ENCODE measurements around the gene CACNA1C. TPM values are rescaled to one million over a fixed set of nuclear protein-coding genes. Genes with fewer than 3 reads are reported as not detected.

Gene CACNA1C
- polyA plus RNA-seq, 4 donors: 0.67 to 2.5 (median 2.0) TPM

- H3K27ac ChIP-seq (ENCODE audit: low read depth in 1 of 3, low read length in 2 of 3): peak overlapping the region in 1 of 3 donors; percentile 2
- DNase-seq (no peak), FAIRE-seq (no peak)
- peaks cover 0 to 4% (median 0%) of the 10 kb centered on the region in 3 donors for H3K4me1 ChIP-seq (ENCODE audit: control insufficient read depth in 3 of 3, insufficient read depth in 2 of 3, low read depth in 1 of 3, low read length in 2 of 3)
- no peaks in the 10 kb centered on the region for H3K36me3 ChIP-seq (ENCODE audit: control insufficient read depth in 3 of 3, insufficient read depth in 2 of 3, low read depth in 1 of 3, low read length in 3 of 3)
- H3K9me3 ChIP-seq (ENCODE audit: control insufficient read depth in 2 of 2, insufficient read depth in 1 of 2, low read depth in 1 of 2, low read length in 1 of 2): no peaks in the 10 kb centered on the region
- peaks cover 0 to 4% (median 0%) of the 10 kb centered on the region in 3 donors for H3K27me3 ChIP-seq (ENCODE audit: control insufficient read depth in 3 of 3, insufficient read depth in 3 of 3, low read length in 3 of 3)
- WGBS, 3 donors: 45 to 51% (median 46%) methylated on average over 4 of the region's 4 CpGs
- H3K4me3 ChIP-seq (ENCODE audit: low read depth in 1 of 3, low read length in 3 of 3): no peak overlapping the region
Observed at GRCh38 chr12:2344885-2345284, 292.1 kb downstream of the CACNA1C start.

- no peaks in the 10 kb centered on the region for H3K9me3 ChIP-seq (ENCODE audit: control insufficient read depth in 2 of 2, insufficient read depth in 1 of 2, low read depth in 1 of 2, low read length in 1 of 2)
- DNase-seq: no peak
- H3K27ac ChIP-seq (ENCODE audit: low read depth in 1 of 3, low read length in 2 of 3): no peak overlapping the region
- H3K4me3 ChIP-seq (ENCODE audit: low read depth in 1 of 3, low read length in 3 of 3): no peak overlapping the region
- H3K27me3 ChIP-seq (ENCODE audit: control insufficient read depth in 3 of 3, insufficient read depth in 3 of 3, low read length in 3 of 3): peaks cover 0 to 4% (median 0%) of the 10 kb centered on the region in 3 donors
- peaks cover 0 to 4% (median 0%) of the 10 kb centered on the region in 3 donors for H3K4me1 ChIP-seq (ENCODE audit: control insufficient read depth in 3 of 3, insufficient read depth in 2 of 3, low read depth in 1 of 3, low read length in 2 of 3)
- WGBS, 3 donors: 71 to 80% (median 75%) methylated on average over 11 of the region's 11 CpGs
- FAIRE-seq: no peak
- no peaks in the 10 kb centered on the region for H3K36me3 ChIP-seq (ENCODE audit: control insufficient read depth in 3 of 3, insufficient read depth in 2 of 3, low read depth in 1 of 3, low read length in 3 of 3)
Observed at GRCh38 chr12:2345902-2346301, 293.1 kb downstream of the CACNA1C start.

GRCh38 chr12:2346416-2346815 lies 293.6 kb downstream of the CACNA1C start:
- Histone ChIP-seq H3K36me3 (ENCODE audit: control insufficient read depth in 3 of 3, insufficient read depth in 2 of 3, low read depth in 1 of 3, low read length in 3 of 3) (no peaks in the 10 kb centered on the region), H3K4me3 (ENCODE audit: low read depth in 1 of 3, low read length in 3 of 3) (no peak overlapping the region), H3K27me3 (ENCODE audit: control insufficient read depth in 3 of 3, insufficient read depth in 3 of 3, low read length in 3 of 3) (peaks cover 0 to 4% (median 0%) of the 10 kb centered on the region in 3 donors), H3K9me3 (ENCODE audit: control insufficient read depth in 2 of 2, insufficient read depth in 1 of 2, low read depth in 1 of 2, low read length in 1 of 2) (no peaks in the 10 kb centered on the region), H3K4me1 (ENCODE audit: control insufficient read depth in 3 of 3, insufficient read depth in 2 of 3, low read depth in 1 of 3, low read length in 2 of 3) (peaks cover 0 to 4% (median 0%) of the 10 kb centered on the region in 3 donors), H3K27ac (ENCODE audit: low read depth in 1 of 3, low read length in 2 of 3) (no peak overlapping the region)
- WGBS, 3 donors: 73 to 88% (median 86%) methylated on average over 5 of the region's 5 CpGs
- DNase-seq (no peak), FAIRE-seq (no peak)

- Histone ChIP-seq H3K9me3 (ENCODE audit: control insufficient read depth in 2 of 2, insufficient read depth in 1 of 2, low read depth in 1 of 2, low read length in 1 of 2) (no peaks in the 10 kb centered on the region), H3K4me3 (ENCODE audit: low read depth in 1 of 3, low read length in 3 of 3) (no peak overlapping the region), H3K36me3 (ENCODE audit: control insufficient read depth in 3 of 3, insufficient read depth in 2 of 3, low read depth in 1 of 3, low read length in 3 of 3) (no peaks in the 10 kb centered on the region), H3K27ac (ENCODE audit: low read depth in 1 of 3, low read length in 2 of 3) (no peak overlapping the region), H3K27me3 (ENCODE audit: control insufficient read depth in 3 of 3, insufficient read depth in 3 of 3, low read length in 3 of 3) (peaks cover 0 to 4% (median 0%) of the 10 kb centered on the region in 3 donors), H3K4me1 (ENCODE audit: control insufficient read depth in 3 of 3, insufficient read depth in 2 of 3, low read depth in 1 of 3, low read length in 2 of 3) (peaks cover 0 to 4% (median 0%) of the 10 kb centered on the region in 3 donors)
- 86 to 90% (median 88%) methylated on average over 6 of the region's 6 CpGs for WGBS, 3 donors
- FAIRE-seq (no peak), DNase-seq (no peak)
Observed at GRCh38 chr12:2347137-2347843, 294.5 kb downstream of the CACNA1C start.

GRCh38 chr12:2347844-2348481 lies 295.2 kb downstream of the CACNA1C start:
- Histone ChIP-seq H3K4me3 (ENCODE audit: low read depth in 1 of 3, low read length in 3 of 3) (no peak overlapping the region), H3K27me3 (ENCODE audit: control insufficient read depth in 3 of 3, insufficient read depth in 3 of 3, low read length in 3 of 3) (peaks cover 0 to 4% (median 0%) of the 10 kb centered on the region in 3 donors), H3K4me1 (ENCODE audit: control insufficient read depth in 3 of 3, insufficient read depth in 2 of 3, low read depth in 1 of 3, low read length in 2 of 3) (peaks cover 0 to 3% (median 0%) of the 10 kb centered on the region in 3 donors), H3K27ac (ENCODE audit: low read depth in 1 of 3, low read length in 2 of 3) (peak overlapping the region in 1 of 3 donors; percentile 63), H3K9me3 (ENCODE audit: control insufficient read depth in 2 of 2, insufficient read depth in 1 of 2, low read depth in 1 of 2, low read length in 1 of 2) (no peaks in the 10 kb centered on the region), H3K36me3 (ENCODE audit: control insufficient read depth in 3 of 3, insufficient read depth in 2 of 3, low read depth in 1 of 3, low read length in 3 of 3) (no peaks in the 10 kb centered on the region)
- FAIRE-seq (no peak), DNase-seq (no peak)
- WGBS, 3 donors: 78 to 92% (median 82%) methylated on average over 18 to 19 of the region's 19 CpGs

- WGBS, 3 donors: 69 to 87% (median 79%) methylated on average over 11 of the region's 11 CpGs
- peaks cover 0 to 4% (median 0%) of the 10 kb centered on the region in 3 donors for H3K27me3 ChIP-seq (ENCODE audit: control insufficient read depth in 3 of 3, insufficient read depth in 3 of 3, low read length in 3 of 3)
- peak overlapping the region in 2 of 3 donors; percentile 11 to 63 for H3K27ac ChIP-seq (ENCODE audit: low read depth in 1 of 3, low read length in 2 of 3)
- FAIRE-seq (no peak), DNase-seq (no peak)
- no peaks in the 10 kb centered on the region for H3K4me1 ChIP-seq (ENCODE audit: control insufficient read depth in 3 of 3, insufficient read depth in 2 of 3, low read depth in 1 of 3, low read length in 2 of 3)
- no peaks in the 10 kb centered on the region for H3K36me3 ChIP-seq (ENCODE audit: control insufficient read depth in 3 of 3, insufficient read depth in 2 of 3, low read depth in 1 of 3, low read length in 3 of 3)
- no peak overlapping the region for H3K4me3 ChIP-seq (ENCODE audit: low read depth in 1 of 3, low read length in 3 of 3)
- H3K9me3 ChIP-seq (ENCODE audit: control insufficient read depth in 2 of 2, insufficient read depth in 1 of 2, low read depth in 1 of 2, low read length in 1 of 2): no peaks in the 10 kb centered on the region
Observed at GRCh38 chr12:2348482-2348852, 295.7 kb downstream of the CACNA1C start.

- H3K27me3 ChIP-seq (ENCODE audit: control insufficient read depth in 3 of 3, insufficient read depth in 3 of 3, low read length in 3 of 3): no peaks in the 10 kb centered on the region
- DNase-seq (no peak), FAIRE-seq (no peak)
- no peaks in the 10 kb centered on the region for H3K36me3 ChIP-seq (ENCODE audit: control insufficient read depth in 3 of 3, insufficient read depth in 2 of 3, low read depth in 1 of 3, low read length in 3 of 3)
- no peaks in the 10 kb centered on the region for H3K9me3 ChIP-seq (ENCODE audit: control insufficient read depth in 2 of 2, insufficient read depth in 1 of 2, low read depth in 1 of 2, low read length in 1 of 2)
- no peak overlapping the region for H3K27ac ChIP-seq (ENCODE audit: low read depth in 1 of 3, low read length in 2 of 3)
- no peaks in the 10 kb centered on the region for H3K4me1 ChIP-seq (ENCODE audit: control insufficient read depth in 3 of 3, insufficient read depth in 2 of 3, low read depth in 1 of 3, low read length in 2 of 3)
- H3K4me3 ChIP-seq (ENCODE audit: low read depth in 1 of 3, low read length in 3 of 3): no peak overlapping the region
- WGBS, 3 donors: 82 to 94% (median 89%) methylated on average over 8 of the region's 8 CpGs
Observed at GRCh38 chr12:2351161-2351560, 298.4 kb downstream of the CACNA1C start.

- no peak overlapping the region for H3K27ac ChIP-seq (ENCODE audit: low read depth in 1 of 3, low read length in 2 of 3)
- no peaks in the 10 kb centered on the region for H3K4me1 ChIP-seq (ENCODE audit: control insufficient read depth in 3 of 3, insufficient read depth in 2 of 3, low read depth in 1 of 3, low read length in 2 of 3)
- H3K36me3 ChIP-seq (ENCODE audit: control insufficient read depth in 3 of 3, insufficient read depth in 2 of 3, low read depth in 1 of 3, low read length in 3 of 3): no peaks in the 10 kb centered on the region
- H3K4me3 ChIP-seq (ENCODE audit: low read depth in 1 of 3, low read length in 3 of 3): no peak overlapping the region
- WGBS, 3 donors: 88% methylated on average over 6 of the region's 6 CpGs
- DNase-seq: no peak
- no peak for FAIRE-seq
- no peaks in the 10 kb centered on the region for H3K27me3 ChIP-seq (ENCODE audit: control insufficient read depth in 3 of 3, insufficient read depth in 3 of 3, low read length in 3 of 3)
- H3K9me3 ChIP-seq (ENCODE audit: control insufficient read depth in 2 of 2, insufficient read depth in 1 of 2, low read depth in 1 of 2, low read length in 1 of 2): no peaks in the 10 kb centered on the region
Observed at GRCh38 chr12:2352203-2352602, 299.4 kb downstream of the CACNA1C start.
